ENCODE data around the gene KCNJ1.

- no peak for TF ChIP-seq CTCF (IDR thresholded peaks at IDR 0.05)
- no peak for TF ChIP-seq POLR2AphosphoS5 (IDR thresholded peaks at IDR 0.05)
- TF ChIP-seq POLR2A (IDR thresholded peaks at IDR 0.05): no peak
- no peak for TF ChIP-seq EP300 (IDR thresholded peaks at IDR 0.05)
Observed at GRCh38 chr11:128872094-128872493, 5.0 kb upstream of the KCNJ1 start.

All from stomach (tissue), 4 donors.